Measurements from ENCODE around the gene PACS2. TPM values are rescaled to one million over a fixed set of nuclear protein-coding genes. Genes with fewer than 3 reads are reported as not detected.

PACS2 gene
- total RNA-seq, 1 experiment from 2014 or later = 55.2 TPM

DNA sequence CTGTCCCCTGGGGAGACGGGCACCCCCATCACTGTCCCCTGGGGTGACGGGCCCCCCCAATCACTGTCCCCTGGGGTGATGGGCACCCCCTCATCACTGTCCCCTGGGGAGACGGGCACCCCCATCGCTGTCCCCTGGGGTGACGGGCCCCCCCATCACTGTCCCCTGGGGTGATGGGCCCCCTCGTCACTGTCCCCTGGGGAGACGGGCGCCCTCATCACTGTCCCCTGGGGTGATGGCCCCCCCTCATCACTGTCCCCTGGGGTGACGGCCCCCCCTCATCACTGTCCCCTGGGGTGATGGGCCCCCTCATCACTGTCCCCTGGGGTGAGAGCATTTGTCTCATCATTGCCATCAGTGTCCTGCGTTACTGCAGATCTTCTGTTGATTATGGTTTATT lies 38.6 kb downstream of the PACS2 start:
- intact Hi-C loops (cut with micrococcal nuclease; ENCODE audit: unreplicated experiment) = no loop called here

DNA sequence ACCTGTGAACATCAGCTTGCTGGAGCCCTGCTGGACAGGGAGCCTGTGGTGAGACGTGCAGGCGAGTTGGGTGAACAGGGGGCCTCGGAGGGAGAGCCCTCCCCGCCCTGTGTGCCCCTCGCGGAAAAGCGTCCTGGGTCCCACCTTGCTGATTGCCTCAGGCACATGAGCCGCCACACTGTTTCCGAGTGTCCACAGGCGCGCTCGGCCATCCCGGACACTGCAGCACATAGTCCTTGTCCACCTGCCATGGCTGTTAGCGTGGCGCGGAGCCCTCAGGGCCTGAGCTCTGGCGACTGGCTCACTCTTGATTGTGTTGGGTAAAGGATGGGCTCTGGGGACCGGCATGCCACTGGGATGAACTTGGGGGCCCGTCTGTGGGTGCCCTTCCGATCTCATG lies 40.0 kb downstream of the PACS2 start:
- Histone ChIP-seq H3K36me3 (ENCODE audit: control insufficient read depth, insufficient read depth, low read length) (no peaks in the 10 kb centered on the region), H3K27me3 (ENCODE audit: control insufficient read depth, insufficient read depth, low read length) (no peaks in the 10 kb centered on the region), H3K4me3 (ENCODE audit: low read depth in 2 of 2, low read length in 2 of 2) (no peak overlapping the region), H3K9me3 (ENCODE audit: control insufficient read depth, insufficient read depth, low read depth, low read length) (no peaks in the 10 kb centered on the region), H3K4me1 (ENCODE audit: control insufficient read depth, insufficient read depth, low read length) (no peaks in the 10 kb centered on the region), H3K27ac (ENCODE audit: low read length) (no peak overlapping the region)
- DNase-seq (ENCODE audit: low read depth, low spot score) = no peak
- no TSS peak for BruUV-seq (replicated peaks)
- in situ Hi-C loops (cut with HindIII; ENCODE audit: low pct_unique_long_range_greater_than_20kb, low sequenced_read_pairs) = no loop called here
- ATAC-seq = no peak
- no peak for TF ChIP-seq SIN3A (IDR thresholded peaks at IDR 0.05; ENCODE audit: borderline replicate concordance, insufficient read depth, low read depth, low read length)
- no peak for TF ChIP-seq POLR2AphosphoS5 (IDR thresholded peaks at IDR 0.05; ENCODE audit: low read depth, low read length)
- no peak for TF ChIP-seq TCF7L2 (IDR thresholded peaks at IDR 0.05; ENCODE audit: low read depth, low read length)
- intact Hi-C loops (cut with micrococcal nuclease; ENCODE audit: unreplicated experiment) = no loop called here
- ChIA-PET CTCF (no interaction called here), POLR2A (no interaction called here)

More for the DNA sequence above, 38.6 kb downstream of the PACS2 start:
- no TSS peak for BruUV-seq (replicated peaks)
- no peaks in the 10 kb centered on the region for H3K36me3 ChIP-seq (ENCODE audit: control insufficient read depth, insufficient read depth, low read length)
- DNase-seq (ENCODE audit: low read depth, low spot score) (no peak), ATAC-seq (no peak)
- no peak overlapping the region for H3K27ac ChIP-seq (ENCODE audit: low read length)
- H3K4me3 ChIP-seq (ENCODE audit: low read depth in 2 of 2, low read length in 2 of 2) = no peak overlapping the region
- no peaks in the 10 kb centered on the region for H3K27me3 ChIP-seq (ENCODE audit: control insufficient read depth, insufficient read depth, low read length)
- TF ChIP-seq, protein P1, sequence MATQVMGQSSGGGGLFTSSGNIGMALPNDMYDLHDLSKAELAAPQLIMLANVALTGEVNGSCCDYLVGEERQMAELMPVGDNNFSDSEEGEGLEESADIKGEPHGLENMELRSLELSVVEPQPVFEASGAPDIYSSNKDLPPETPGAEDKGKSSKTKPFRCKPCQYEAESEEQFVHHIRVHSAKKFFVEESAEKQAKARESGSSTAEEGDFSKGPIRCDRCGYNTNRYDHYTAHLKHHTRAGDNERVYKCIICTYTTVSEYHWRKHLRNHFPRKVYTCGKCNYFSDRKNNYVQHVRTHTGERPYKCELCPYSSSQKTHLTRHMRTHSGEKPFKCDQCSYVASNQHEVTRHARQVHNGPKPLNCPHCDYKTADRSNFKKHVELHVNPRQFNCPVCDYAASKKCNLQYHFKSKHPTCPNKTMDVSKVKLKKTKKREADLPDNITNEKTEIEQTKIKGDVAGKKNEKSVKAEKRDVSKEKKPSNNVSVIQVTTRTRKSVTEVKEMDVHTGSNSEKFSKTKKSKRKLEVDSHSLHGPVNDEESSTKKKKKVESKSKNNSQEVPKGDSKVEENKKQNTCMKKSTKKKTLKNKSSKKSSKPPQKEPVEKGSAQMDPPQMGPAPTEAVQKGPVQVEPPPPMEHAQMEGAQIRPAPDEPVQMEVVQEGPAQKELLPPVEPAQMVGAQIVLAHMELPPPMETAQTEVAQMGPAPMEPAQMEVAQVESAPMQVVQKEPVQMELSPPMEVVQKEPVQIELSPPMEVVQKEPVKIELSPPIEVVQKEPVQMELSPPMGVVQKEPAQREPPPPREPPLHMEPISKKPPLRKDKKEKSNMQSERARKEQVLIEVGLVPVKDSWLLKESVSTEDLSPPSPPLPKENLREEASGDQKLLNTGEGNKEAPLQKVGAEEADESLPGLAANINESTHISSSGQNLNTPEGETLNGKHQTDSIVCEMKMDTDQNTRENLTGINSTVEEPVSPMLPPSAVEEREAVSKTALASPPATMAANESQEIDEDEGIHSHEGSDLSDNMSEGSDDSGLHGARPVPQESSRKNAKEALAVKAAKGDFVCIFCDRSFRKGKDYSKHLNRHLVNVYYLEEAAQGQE (IDR thresholded peaks at IDR 0.05; ENCODE audit: insufficient read depth in 1 of 2, low read depth in 2 of 2, low read length in 1 of 2) = no peak
- TF ChIP-seq POLR2AphosphoS5 (IDR thresholded peaks at IDR 0.05; ENCODE audit: low read depth, low read length) (no peak), SIN3A (IDR thresholded peaks at IDR 0.05; ENCODE audit: borderline replicate concordance, insufficient read depth, low read depth, low read length) (no peak), TCF7L2 (IDR thresholded peaks at IDR 0.05; ENCODE audit: low read depth, low read length) (no peak)
- TF ChIP-seq, protein P2, sequence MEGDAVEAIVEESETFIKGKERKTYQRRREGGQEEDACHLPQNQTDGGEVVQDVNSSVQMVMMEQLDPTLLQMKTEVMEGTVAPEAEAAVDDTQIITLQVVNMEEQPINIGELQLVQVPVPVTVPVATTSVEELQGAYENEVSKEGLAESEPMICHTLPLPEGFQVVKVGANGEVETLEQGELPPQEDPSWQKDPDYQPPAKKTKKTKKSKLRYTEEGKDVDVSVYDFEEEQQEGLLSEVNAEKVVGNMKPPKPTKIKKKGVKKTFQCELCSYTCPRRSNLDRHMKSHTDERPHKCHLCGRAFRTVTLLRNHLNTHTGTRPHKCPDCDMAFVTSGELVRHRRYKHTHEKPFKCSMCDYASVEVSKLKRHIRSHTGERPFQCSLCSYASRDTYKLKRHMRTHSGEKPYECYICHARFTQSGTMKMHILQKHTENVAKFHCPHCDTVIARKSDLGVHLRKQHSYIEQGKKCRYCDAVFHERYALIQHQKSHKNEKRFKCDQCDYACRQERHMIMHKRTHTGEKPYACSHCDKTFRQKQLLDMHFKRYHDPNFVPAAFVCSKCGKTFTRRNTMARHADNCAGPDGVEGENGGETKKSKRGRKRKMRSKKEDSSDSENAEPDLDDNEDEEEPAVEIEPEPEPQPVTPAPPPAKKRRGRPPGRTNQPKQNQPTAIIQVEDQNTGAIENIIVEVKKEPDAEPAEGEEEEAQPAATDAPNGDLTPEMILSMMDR (IDR thresholded peaks at IDR 0.05) = no peak
- in situ Hi-C loops (cut with HindIII; ENCODE audit: low pct_unique_long_range_greater_than_20kb, low sequenced_read_pairs) = no loop called here
- no peaks in the 10 kb centered on the region for H3K9me3 ChIP-seq (ENCODE audit: control insufficient read depth, insufficient read depth, low read depth, low read length)
- H3K4me1 ChIP-seq (ENCODE audit: control insufficient read depth, insufficient read depth, low read length) = no peaks in the 10 kb centered on the region
- CTCF ChIA-PET = no interaction called here
- POLR2A ChIA-PET = no interaction called here

DNA sequence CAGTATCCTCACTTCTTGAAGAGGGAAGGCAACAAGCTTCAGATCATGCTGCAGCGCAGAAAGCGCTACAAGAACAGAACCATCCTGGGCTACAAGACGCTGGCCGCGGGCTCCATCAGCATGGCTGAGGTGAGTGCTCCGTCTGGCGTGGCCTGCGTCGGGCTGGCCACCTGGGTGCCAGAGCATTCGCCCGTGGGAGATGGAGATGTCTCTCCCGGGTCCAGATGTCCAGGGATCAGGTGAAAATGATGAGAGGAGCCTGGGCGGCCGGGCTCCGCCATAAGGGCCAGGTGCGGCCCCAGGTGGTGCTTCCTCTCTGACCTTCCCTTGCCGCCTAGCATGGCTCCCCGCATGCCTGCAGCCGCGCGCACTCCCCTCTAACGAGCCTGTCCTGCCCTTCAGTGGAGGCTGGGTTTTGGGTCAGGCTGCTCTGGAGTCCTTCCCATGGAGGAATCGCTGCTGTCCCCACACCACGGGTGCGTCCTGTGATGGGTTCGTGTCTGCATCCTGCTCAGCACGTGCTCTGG lies 40.6 kb downstream of the PACS2 start:
- ChIA-PET POLR2A (no interaction called here), CTCF (no interaction called here)
- ATAC-seq = no peak
- H3K27ac ChIP-seq (ENCODE audit: low read length) = no peak overlapping the region
- H3K9me3 ChIP-seq (ENCODE audit: control insufficient read depth, insufficient read depth, low read depth, low read length) = no peaks in the 10 kb centered on the region
- no peak for TF ChIP-seq TCF7L2 (IDR thresholded peaks at IDR 0.05; ENCODE audit: low read depth, low read length)
- TF ChIP-seq SIN3A (IDR thresholded peaks at IDR 0.05; ENCODE audit: borderline replicate concordance, insufficient read depth, low read depth, low read length) = no peak
- TF ChIP-seq, protein P1 (IDR thresholded peaks at IDR 0.05; ENCODE audit: insufficient read depth in 1 of 2, low read depth in 2 of 2, low read length in 1 of 2) = no peak
- TF ChIP-seq POLR2AphosphoS5 (IDR thresholded peaks at IDR 0.05; ENCODE audit: low read depth, low read length) = no peak
- TF ChIP-seq, protein P2 (IDR thresholded peaks at IDR 0.05) = no peak
- BruUV-seq (replicated peaks) = no TSS peak
- H3K4me1 ChIP-seq (ENCODE audit: control insufficient read depth, insufficient read depth, low read length) = no peaks in the 10 kb centered on the region
- H3K27me3 ChIP-seq (ENCODE audit: control insufficient read depth, insufficient read depth, low read length) = no peaks in the 10 kb centered on the region
- intact Hi-C loops (cut with micrococcal nuclease; ENCODE audit: unreplicated experiment) = no loop called here
- H3K4me3 ChIP-seq (ENCODE audit: low read depth in 2 of 2, low read length in 2 of 2) = no peak overlapping the region
- H3K36me3 ChIP-seq (ENCODE audit: control insufficient read depth, insufficient read depth, low read length) = no peaks in the 10 kb centered on the region
- DNase-seq (ENCODE audit: low read depth, low spot score) = no peak
- in situ Hi-C loops (cut with HindIII; ENCODE audit: low pct_unique_long_range_greater_than_20kb, low sequenced_read_pairs) = no loop called here
